Vagina (tissue), 2 donors: ENCODE results near the gene ADAMTSL1.

Experiments
- POLR2A ChIP-seq, 2 donors: fragments of 450-650 bp; IDR thresholded peaks; one replicate each; pipeline ENCODE4 v1.6.1; 2017; ENCODE audit warnings: antibody characterized with exemption in 2 of 2, mild to moderate bottlenecking in 2 of 2, moderate library complexity in 2 of 2
- POLR2AphosphoS5 ChIP-seq, 2 donors: sonication (generic); formaldehyde crosslinking; IDR thresholded peaks; one replicate each; pipeline ENCODE4 v1.9.0; 2017; ENCODE audit warnings: antibody characterized with exemption in 2 of 2, mild to moderate bottlenecking in 2 of 2, low read depth in 1 of 2; ENCODE audit not compliant: insufficient read depth in 1 of 2

DNA sequence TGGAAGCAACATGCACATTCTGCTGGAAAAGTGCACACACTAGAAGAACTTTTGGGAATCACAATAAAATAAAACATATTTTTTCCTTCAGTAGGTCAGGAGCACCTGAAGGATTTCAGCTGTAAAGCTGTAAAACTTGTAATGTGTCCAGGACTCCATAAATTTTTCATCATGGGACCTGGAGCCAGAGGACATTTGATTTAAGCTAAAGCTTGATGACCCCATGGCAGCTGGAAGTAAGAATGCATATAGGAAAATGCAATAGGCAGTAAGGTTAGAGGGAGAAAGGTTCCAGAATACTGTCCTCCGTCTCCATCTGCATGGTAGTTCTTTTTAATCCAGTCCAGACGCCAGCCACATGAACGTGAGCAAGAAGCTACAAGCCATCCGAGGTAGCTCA lies 166.0 kb downstream of the ADAMTSL1 start:
- TF ChIP-seq POLR2AphosphoS5 (IDR thresholded peaks at IDR 0.05; ENCODE audit: insufficient read depth in 1 of 2, low read depth in 1 of 2) (no peak), POLR2A (IDR thresholded peaks at IDR 0.05) (no peak)
